Endothelial cell of umbilical vein (primary cell): ENCODE measurements around the gene DENND5B. TPM values are rescaled to one million over a fixed set of nuclear protein-coding genes. Genes with fewer than 3 reads are reported as not detected.

Experiments
- BruUV-seq: library from RNA; stranded (reverse); fragments of 400-500 nt; replicated peaks from 2 replicates; lab custom pipeline; 2021; lab: Mats Ljungman, UMichigan
- CTCF ChIA-PET: fragments of 300-600, 350-600 bp; sonication (Branson Sonifier 250); formaldehyde crosslinking; loops from one replicate; lab custom pipeline; 2021; ENCODE audit warnings: antibody characterized with exemption, inconsistent platforms; lab: Charles Lee
- POLR2A ChIA-PET: fragments of 300-600, 350-600 bp; sonication (Branson Sonifier 250); formaldehyde crosslinking; loops from one replicate; lab custom pipeline; 2021; ENCODE audit warnings: antibody characterized with exemption, inconsistent platforms; lab: Charles Lee
- DNase-seq: peaks from one replicate; pipeline ENCODE4 v3.0.0-alpha.2; 2011; ENCODE audit warnings: low read depth, low spot score
- FAIRE-seq: peaks from 2 replicates; lab custom pipeline; 2011; peaks lifted over from hg19 to GRCh38; lab: Jason Lieb, UNC
- H2AFZ ChIP-seq: 2 replicates; pipeline ENCODE4 v1.6.0; 2012; ENCODE audit warnings: low read depth, low read length, control low read depth, inconsistent platforms
- H3K27ac ChIP-seq: 2 replicates; pipeline ENCODE4 v1.5.1; 2011; ENCODE audit warnings: low read depth, mild to moderate bottlenecking, control low read depth, low read length, moderate library complexity; ENCODE audit not compliant: insufficient read depth
- H3K27me3 ChIP-seq, 2 experiments: 2 replicates each; pipeline versions ENCODE4 v1.6.0 to v1.6.1; 2011; ENCODE audit warnings: low read length in 2 of 2, mixed read lengths in 1 of 2; ENCODE audit not compliant: control insufficient read depth in 2 of 2, insufficient read depth in 2 of 2
- H3K36me3 ChIP-seq, 2 experiments: 2 replicates in 1 of 2; 3 replicates in 1 of 2; pipeline ENCODE4 v1.5.1; 2011; ENCODE audit warnings: low read length in 2 of 2, mild to moderate bottlenecking in 1 of 2, moderate library complexity in 1 of 2; ENCODE audit not compliant: control insufficient read depth in 2 of 2, insufficient read depth in 2 of 2; ENCODE audit errors: extremely low read depth in 1 of 2
- H3K4me1 ChIP-seq: 3 replicates; pipeline ENCODE4 v1.5.1; 2011; ENCODE audit warnings: mild to moderate bottlenecking, low read length; ENCODE audit not compliant: control insufficient read depth, insufficient read depth; ENCODE audit errors: extremely low read depth
- H3K4me2 ChIP-seq: 2 replicates; pipeline ENCODE4 v1.6.1; 2011; ENCODE audit warnings: low read length, control low read depth, mixed read lengths; ENCODE audit not compliant: insufficient read depth
- H3K4me3 ChIP-seq, 3 experiments: fragments of 200-600 bp in 1 of 3; sonication (generic), shearing (Covaris generic) in 1 of 3; replicated peaks in 1 of 3; 2 replicates each; pipeline ENCODE4 v1.5.1; 2011 to 2016; ENCODE audit warnings: control low read depth in 3 of 3, low read length in 3 of 3, mild to moderate bottlenecking in 2 of 3, inconsistent platforms in 1 of 3, low read depth in 1 of 3, moderate library complexity in 1 of 3; ENCODE audit not compliant: insufficient read depth in 1 of 3
- H3K79me2 ChIP-seq: 2 replicates; pipeline ENCODE4 v1.6.0; 2012; ENCODE audit warnings: low read length, inconsistent platforms; ENCODE audit not compliant: control insufficient read depth, insufficient read depth
- H3K9ac ChIP-seq: replicated peaks from 2 replicates; pipeline ENCODE3; 2011; ENCODE audit warnings: low read length, control low read depth; ENCODE audit not compliant: insufficient read depth; ENCODE audit errors: extremely low read depth
- H3K9me1 ChIP-seq: replicated peaks from 3 replicates; pipeline ENCODE4 v1.6.0; 2011; ENCODE audit warnings: mild to moderate bottlenecking, low read length; ENCODE audit not compliant: control insufficient read depth, insufficient read depth; ENCODE audit errors: extremely low read depth
- H3K9me3 ChIP-seq: replicated peaks from 2 replicates; pipeline ENCODE4 v1.5.1; 2012; ENCODE audit warnings: low read length, inconsistent platforms; ENCODE audit not compliant: control insufficient read depth, insufficient read depth
- H4K20me1 ChIP-seq: replicated peaks from 2 replicates; pipeline ENCODE3; 2011; ENCODE audit warnings: mild to moderate bottlenecking, low read length; ENCODE audit not compliant: control insufficient read depth, insufficient read depth; ENCODE audit errors: extremely low read depth
- EZH2 ChIP-seq: IDR thresholded peaks from 2 replicates; pipeline ENCODE4 v1.6.1; 2012; ENCODE audit warnings: borderline replicate concordance, low read depth, mild to moderate bottlenecking, moderate library complexity, low read length, inconsistent platforms; ENCODE audit not compliant: severe bottlenecking
- FOS ChIP-seq: IDR thresholded peaks from 2 replicates; pipeline ENCODE4 v1.6.1; 2011; ENCODE audit warnings: mild to moderate bottlenecking, low read length, moderate library complexity, borderline replicate concordance; ENCODE audit not compliant: insufficient read depth
- GATA2 ChIP-seq: IDR thresholded peaks from 2 replicates; pipeline ENCODE4 v1.7.0; 2011; ENCODE audit warnings: low read depth, mild to moderate bottlenecking, moderate library complexity, mixed read lengths, low read length; ENCODE audit not compliant: insufficient read length, insufficient read depth
- JUN ChIP-seq: IDR thresholded peaks from 2 replicates; pipeline ENCODE4 v1.6.1; 2011; ENCODE audit warnings: borderline replicate concordance, low read depth; ENCODE audit not compliant: insufficient read length, insufficient read depth
- MYC ChIP-seq: IDR thresholded peaks from one replicate; pipeline ENCODE4 v1.6.1; 2011; ENCODE audit warnings: mild to moderate bottlenecking, low read depth, low read length
- POLR2A ChIP-seq: IDR thresholded peaks from 2 replicates; pipeline ENCODE4 v1.6.1; 2012; ENCODE audit warnings: low read depth, mild to moderate bottlenecking, control low read depth, low read length
- POLR2AphosphoS5 ChIP-seq: IDR thresholded peaks from 2 replicates; pipeline ENCODE4 v1.6.1; 2012; ENCODE audit warnings: low read depth, mild to moderate bottlenecking, control low read depth, low read length, moderate library complexity; ENCODE audit not compliant: insufficient read depth
- dilution Hi-C: fragments of 300-500 bp; cut with MboI; formaldehyde crosslinking; loops from one replicate; pipeline ENCODE4 v1.15.0; 2019; ENCODE audit warnings: low sequenced_read_pairs; ENCODE audit not compliant: extremely low pct_ligation_motif_present
- intact Hi-C: fragments of 100-400 bp; cut with micrococcal nuclease; formaldehyde crosslinking; loops from one replicate; pipeline ENCODE4 v1.10.0; 2022
- polyA plus RNA-seq, 4 experiments: library from polyadenylated mRNA; depleted of rRNA in 3 of 4; stranded (reverse) in 3 of 4; unstranded in 1 of 4; fragments of >200 nt; gene quantifications; 2 replicates each; pipeline versions ENCODE4 v1.2.1 to v1.2.3, GENCODE V29; 2011 to 2012; ENCODE audit warnings: missing spikeins in 1 of 4
- total RNA-seq: library from RNA; stranded (reverse); gene quantifications from 2 replicates; pipeline ENCODE4 v1.2.3, GENCODE V29; 2021
- TF ChIP-seq, protein P1 (sequence below): IDR thresholded peaks from 2 replicates; pipeline ENCODE4 v1.6.1; 2011; ENCODE audit not compliant: insufficient read depth, insufficient read length
- TF ChIP-seq, protein P2 (sequence below), 2 donors: IDR thresholded peaks; 1 replicate in 1 of 2; 2 replicates in 1 of 2; pipeline ENCODE4 v1.5.1; 2011; ENCODE audit warnings: low read length in 2 of 2, mild to moderate bottlenecking in 2 of 2, moderate library complexity in 2 of 2, control low read depth in 1 of 2, inconsistent platforms in 1 of 2, low read depth in 1 of 2; ENCODE audit not compliant: insufficient read depth in 1 of 2; ENCODE audit errors: extremely low read depth in 1 of 2

DENND5B gene
- total and polyA plus RNA-seq, 2 donors (not counting 3 experiments of a cell fraction or from before 2014, with no cell fraction given), result 10.3 to 18.3 TPM

DNA sequence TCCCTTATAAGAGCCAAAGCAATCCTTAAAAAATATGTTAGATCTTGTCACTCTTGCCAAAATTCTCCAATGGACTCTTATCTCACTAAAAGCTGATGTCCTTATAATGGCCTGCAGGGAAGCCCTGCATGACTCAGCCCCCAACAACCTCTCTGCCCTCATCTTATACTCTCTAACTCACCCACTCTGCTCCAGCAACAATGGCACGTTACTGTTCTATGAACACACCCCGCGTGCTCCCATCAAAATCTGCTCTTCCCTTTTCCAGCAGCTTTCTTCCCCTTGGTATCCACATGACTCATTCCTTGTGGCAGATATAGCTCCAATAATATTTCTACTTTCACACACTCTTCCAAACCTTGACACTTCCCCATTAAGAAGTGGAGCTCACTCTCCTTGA, 108.1 kb downstream of the DENND5B start:
- peak; percentile 43 for TF ChIP-seq FOS
- no peak for TF ChIP-seq JUN
- H3K4me2 ChIP-seq, result no peak overlapping the region
- ChIA-PET POLR2A (no interaction called here), CTCF (interaction anchor here (0.9 to 1.6 kb wide), 6 partner anchors 9 to 80 kb away, joined by 3 to 7 read pairs (median 4); no protein-coding TSS in a partner anchor)
- BruUV-seq, result no TSS peak
- H3K9me3 ChIP-seq, result no peaks in the 10 kb centered on the region
- no peaks in the 10 kb centered on the region for H3K79me2 ChIP-seq
- H3K27ac ChIP-seq, result no peak overlapping the region
- H3K27me3 ChIP-seq, result no peaks in the 10 kb centered on the region
- no peaks in the 10 kb centered on the region for H3K9me1 ChIP-seq
- peak; percentile 33 for DNase-seq
- H3K36me3 ChIP-seq, result no peaks in the 10 kb centered on the region
- FAIRE-seq, result no peak
- H4K20me1 ChIP-seq, result no peaks in the 10 kb centered on the region
- peaks cover 6% of the 10 kb centered on the region for H3K4me1 ChIP-seq
- no peak overlapping the region for H3K9ac ChIP-seq
- intact Hi-C loops (no loop called here), dilution Hi-C loops (no loop called here)
- no peak overlapping the region for H2AFZ ChIP-seq
- no peak overlapping the region for H3K4me3 ChIP-seq

DNA sequence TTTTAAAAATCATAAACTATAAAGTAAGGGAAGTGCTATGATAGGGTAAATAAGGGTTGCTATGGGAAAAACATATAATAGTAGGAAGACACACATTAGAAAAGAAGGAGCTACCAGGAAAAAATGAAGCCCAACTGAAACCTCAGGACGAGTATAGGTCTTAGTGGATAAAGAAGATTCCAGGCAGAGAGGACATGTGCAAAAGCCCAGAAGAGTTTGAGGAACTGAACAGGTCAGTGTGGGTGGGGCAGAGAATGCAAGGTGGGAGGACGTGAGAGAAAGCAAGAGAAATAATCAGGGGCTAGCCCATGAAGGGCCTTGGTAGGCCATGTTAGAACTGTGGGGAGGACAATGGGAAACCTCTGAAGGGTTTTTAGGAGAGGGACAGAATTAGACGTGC, 109.5 kb downstream of the DENND5B start:
- Histone ChIP-seq H3K9me3 (no peaks in the 10 kb centered on the region), H3K9me1 (no peaks in the 10 kb centered on the region), H3K4me1 (peaks cover 6% of the 10 kb centered on the region), H3K27me3 (no peaks in the 10 kb centered on the region), H3K36me3 (no peaks in the 10 kb centered on the region), H3K27ac (no peak overlapping the region), H3K4me2 (no peak overlapping the region), H2AFZ (no peak overlapping the region), H3K9ac (no peak overlapping the region), H3K79me2 (no peaks in the 10 kb centered on the region), H3K4me3 (no peak overlapping the region), H4K20me1 (no peaks in the 10 kb centered on the region)
- intact Hi-C loops (no loop called here), dilution Hi-C loops (no loop called here)
- no peak for FAIRE-seq
- no peak for DNase-seq
- BruUV-seq, result no TSS peak
- ChIA-PET POLR2A (no interaction called here), CTCF (interaction anchor here (0.8 to 1.1 kb wide), 2 partner anchors 15 to 109 kb away, joined by 3 read pairs; no protein-coding TSS in a partner anchor)
- no peak for TF ChIP-seq EZH2
- no peak for TF ChIP-seq JUN
- TF ChIP-seq, protein P1, sequence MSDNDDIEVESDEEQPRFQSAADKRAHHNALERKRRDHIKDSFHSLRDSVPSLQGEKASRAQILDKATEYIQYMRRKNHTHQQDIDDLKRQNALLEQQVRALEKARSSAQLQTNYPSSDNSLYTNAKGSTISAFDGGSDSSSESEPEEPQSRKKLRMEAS, result no peak
- TF ChIP-seq POLR2AphosphoS5, result no peak
- TF ChIP-seq, protein P2, sequence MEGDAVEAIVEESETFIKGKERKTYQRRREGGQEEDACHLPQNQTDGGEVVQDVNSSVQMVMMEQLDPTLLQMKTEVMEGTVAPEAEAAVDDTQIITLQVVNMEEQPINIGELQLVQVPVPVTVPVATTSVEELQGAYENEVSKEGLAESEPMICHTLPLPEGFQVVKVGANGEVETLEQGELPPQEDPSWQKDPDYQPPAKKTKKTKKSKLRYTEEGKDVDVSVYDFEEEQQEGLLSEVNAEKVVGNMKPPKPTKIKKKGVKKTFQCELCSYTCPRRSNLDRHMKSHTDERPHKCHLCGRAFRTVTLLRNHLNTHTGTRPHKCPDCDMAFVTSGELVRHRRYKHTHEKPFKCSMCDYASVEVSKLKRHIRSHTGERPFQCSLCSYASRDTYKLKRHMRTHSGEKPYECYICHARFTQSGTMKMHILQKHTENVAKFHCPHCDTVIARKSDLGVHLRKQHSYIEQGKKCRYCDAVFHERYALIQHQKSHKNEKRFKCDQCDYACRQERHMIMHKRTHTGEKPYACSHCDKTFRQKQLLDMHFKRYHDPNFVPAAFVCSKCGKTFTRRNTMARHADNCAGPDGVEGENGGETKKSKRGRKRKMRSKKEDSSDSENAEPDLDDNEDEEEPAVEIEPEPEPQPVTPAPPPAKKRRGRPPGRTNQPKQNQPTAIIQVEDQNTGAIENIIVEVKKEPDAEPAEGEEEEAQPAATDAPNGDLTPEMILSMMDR (IDR thresholded peaks at IDR 0.05; ENCODE audit: extremely low read depth in 1 of 2, insufficient read depth in 1 of 2, low read depth in 1 of 2, low read length in 2 of 2), result no peak
- no peak for TF ChIP-seq FOS
- no peak for TF ChIP-seq GATA2
- no peak for TF ChIP-seq MYC
- TF ChIP-seq POLR2A, result no peak
